ENCODE results near the gene ARF3. TPM values are rescaled to one million over a fixed set of nuclear protein-coding genes. Genes with fewer than 3 reads are reported as not detected.

Gene ARF3
- total and polyA plus RNA-seq, 2 of the 13 experiments (the other 11 are each of a cell fraction or from before 2014, with no cell fraction given) = 53.8 to 57.9 TPM

DNA sequence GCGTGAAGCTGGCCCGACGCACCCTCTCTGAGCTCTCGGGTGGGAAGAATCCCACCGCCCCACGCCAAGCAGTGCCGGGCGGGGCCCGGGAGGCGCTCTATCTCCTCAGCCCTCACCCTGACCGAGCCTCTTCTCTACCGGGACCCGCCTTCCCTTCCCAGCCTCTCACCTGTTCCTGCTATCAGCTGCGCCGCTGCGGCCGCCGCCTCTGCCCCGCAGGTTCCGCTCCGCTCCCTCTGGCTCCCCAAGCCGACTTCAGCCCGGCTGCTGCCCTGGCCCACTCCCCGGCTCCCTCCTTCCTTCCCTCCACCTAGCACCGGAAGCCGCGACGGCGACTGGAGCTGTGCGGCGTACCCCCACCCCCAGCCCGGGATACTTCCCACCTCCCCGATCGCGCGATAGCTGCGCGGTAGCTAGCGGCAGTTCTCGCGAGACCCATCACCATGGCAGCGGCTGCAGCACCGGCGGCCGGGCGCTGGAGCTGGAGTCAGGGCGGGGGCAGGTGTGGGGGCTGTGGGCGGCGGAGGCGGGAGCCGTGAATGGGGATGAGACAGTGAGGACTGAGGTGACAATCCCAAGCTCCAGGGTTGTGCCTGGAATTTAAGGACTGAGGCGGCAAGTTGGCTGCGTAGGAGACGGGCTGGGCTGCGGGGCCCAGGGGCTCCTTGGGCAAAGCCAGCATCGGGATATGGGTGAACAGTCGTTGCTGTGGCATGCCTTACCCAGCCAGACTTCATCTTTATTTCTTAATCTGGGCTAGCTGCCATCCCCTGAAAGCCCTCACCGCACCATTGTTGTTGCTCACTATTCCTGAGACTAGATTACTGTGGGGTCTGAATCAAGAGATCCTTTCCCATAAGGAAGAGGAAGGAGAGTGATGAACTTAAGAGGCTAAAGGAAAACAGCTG lies at the start of gene ARF3 (continued):
- TF ChIP-seq ZNF138 (CRISPR knock-in tag; IDR thresholded peaks at IDR 0.05; ENCODE audit: low read depth) (0 out of 2 replicates have a peak, but pooled peaks have one; percentile 4), ZBTB20 (CRISPR knock-in tag; IDR thresholded peaks at IDR 0.05; ENCODE audit: borderline replicate concordance, low read depth) (peak; percentile 56; the same call in 1 of the 2 replicates), SMAD1 (CRISPR knock-in tag; IDR thresholded peaks at IDR 0.05; ENCODE audit: borderline replicate concordance, low read depth) (0 out of 2 replicates have a peak, but pooled peaks have one; percentile 31), HDAC6 (IDR thresholded peaks at IDR 0.05; ENCODE audit: low read depth, low read length) (no peak), EEA1 (CRISPR knock-in tag; IDR thresholded peaks at IDR 0.05; ENCODE audit: borderline replicate concordance) (0 out of 2 replicates have a peak, but pooled peaks have one; percentile 43), ZFY (CRISPR knock-in tag; IDR thresholded peaks at IDR 0.05) (peak; percentile 63), PAWR (CRISPR knock-in tag; IDR thresholded peaks at IDR 0.05; ENCODE audit: borderline replicate concordance) (0 out of 2 replicates have a peak, but pooled peaks have one; percentile 82), ZNF460 (CRISPR knock-in tag; IDR thresholded peaks at IDR 0.05; ENCODE audit: borderline replicate concordance) (no peak)
- TF ChIP-seq, protein P1, sequence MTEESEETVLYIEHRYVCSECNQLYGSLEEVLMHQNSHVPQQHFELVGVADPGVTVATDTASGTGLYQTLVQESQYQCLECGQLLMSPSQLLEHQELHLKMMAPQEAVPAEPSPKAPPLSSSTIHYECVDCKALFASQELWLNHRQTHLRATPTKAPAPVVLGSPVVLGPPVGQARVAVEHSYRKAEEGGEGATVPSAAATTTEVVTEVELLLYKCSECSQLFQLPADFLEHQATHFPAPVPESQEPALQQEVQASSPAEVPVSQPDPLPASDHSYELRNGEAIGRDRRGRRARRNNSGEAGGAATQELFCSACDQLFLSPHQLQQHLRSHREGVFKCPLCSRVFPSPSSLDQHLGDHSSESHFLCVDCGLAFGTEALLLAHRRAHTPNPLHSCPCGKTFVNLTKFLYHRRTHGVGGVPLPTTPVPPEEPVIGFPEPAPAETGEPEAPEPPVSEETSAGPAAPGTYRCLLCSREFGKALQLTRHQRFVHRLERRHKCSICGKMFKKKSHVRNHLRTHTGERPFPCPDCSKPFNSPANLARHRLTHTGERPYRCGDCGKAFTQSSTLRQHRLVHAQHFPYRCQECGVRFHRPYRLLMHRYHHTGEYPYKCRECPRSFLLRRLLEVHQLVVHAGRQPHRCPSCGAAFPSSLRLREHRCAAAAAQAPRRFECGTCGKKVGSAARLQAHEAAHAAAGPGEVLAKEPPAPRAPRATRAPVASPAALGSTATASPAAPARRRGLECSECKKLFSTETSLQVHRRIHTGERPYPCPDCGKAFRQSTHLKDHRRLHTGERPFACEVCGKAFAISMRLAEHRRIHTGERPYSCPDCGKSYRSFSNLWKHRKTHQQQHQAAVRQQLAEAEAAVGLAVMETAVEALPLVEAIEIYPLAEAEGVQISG (CRISPR knock-in tag; IDR thresholded peaks at IDR 0.05) = peak; percentile 81
- TF ChIP-seq, protein P2, sequence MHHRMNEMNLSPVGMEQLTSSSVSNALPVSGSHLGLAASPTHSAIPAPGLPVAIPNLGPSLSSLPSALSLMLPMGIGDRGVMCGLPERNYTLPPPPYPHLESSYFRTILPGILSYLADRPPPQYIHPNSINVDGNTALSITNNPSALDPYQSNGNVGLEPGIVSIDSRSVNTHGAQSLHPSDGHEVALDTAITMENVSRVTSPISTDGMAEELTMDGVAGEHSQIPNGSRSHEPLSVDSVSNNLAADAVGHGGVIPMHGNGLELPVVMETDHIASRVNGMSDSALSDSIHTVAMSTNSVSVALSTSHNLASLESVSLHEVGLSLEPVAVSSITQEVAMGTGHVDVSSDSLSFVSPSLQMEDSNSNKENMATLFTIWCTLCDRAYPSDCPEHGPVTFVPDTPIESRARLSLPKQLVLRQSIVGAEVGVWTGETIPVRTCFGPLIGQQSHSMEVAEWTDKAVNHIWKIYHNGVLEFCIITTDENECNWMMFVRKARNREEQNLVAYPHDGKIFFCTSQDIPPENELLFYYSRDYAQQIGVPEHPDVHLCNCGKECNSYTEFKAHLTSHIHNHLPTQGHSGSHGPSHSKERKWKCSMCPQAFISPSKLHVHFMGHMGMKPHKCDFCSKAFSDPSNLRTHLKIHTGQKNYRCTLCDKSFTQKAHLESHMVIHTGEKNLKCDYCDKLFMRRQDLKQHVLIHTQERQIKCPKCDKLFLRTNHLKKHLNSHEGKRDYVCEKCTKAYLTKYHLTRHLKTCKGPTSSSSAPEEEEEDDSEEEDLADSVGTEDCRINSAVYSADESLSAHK (CRISPR knock-in tag; IDR thresholded peaks at IDR 0.05; ENCODE audit: borderline replicate concordance) = 0 out of 2 replicates have a peak, but pooled peaks have one; percentile 46
- TF ChIP-seq, protein P3, sequence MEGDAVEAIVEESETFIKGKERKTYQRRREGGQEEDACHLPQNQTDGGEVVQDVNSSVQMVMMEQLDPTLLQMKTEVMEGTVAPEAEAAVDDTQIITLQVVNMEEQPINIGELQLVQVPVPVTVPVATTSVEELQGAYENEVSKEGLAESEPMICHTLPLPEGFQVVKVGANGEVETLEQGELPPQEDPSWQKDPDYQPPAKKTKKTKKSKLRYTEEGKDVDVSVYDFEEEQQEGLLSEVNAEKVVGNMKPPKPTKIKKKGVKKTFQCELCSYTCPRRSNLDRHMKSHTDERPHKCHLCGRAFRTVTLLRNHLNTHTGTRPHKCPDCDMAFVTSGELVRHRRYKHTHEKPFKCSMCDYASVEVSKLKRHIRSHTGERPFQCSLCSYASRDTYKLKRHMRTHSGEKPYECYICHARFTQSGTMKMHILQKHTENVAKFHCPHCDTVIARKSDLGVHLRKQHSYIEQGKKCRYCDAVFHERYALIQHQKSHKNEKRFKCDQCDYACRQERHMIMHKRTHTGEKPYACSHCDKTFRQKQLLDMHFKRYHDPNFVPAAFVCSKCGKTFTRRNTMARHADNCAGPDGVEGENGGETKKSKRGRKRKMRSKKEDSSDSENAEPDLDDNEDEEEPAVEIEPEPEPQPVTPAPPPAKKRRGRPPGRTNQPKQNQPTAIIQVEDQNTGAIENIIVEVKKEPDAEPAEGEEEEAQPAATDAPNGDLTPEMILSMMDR (CRISPR knock-in tag; IDR thresholded peaks at IDR 0.05) = peak; percentile 7; the same call in 1 of the 2 replicates
- TF ChIP-seq, protein P4, sequence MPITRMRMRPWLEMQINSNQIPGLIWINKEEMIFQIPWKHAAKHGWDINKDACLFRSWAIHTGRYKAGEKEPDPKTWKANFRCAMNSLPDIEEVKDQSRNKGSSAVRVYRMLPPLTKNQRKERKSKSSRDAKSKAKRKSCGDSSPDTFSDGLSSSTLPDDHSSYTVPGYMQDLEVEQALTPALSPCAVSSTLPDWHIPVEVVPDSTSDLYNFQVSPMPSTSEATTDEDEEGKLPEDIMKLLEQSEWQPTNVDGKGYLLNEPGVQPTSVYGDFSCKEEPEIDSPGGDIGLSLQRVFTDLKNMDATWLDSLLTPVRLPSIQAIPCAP (CRISPR knock-in tag; IDR thresholded peaks at IDR 0.05; ENCODE audit: low read depth) = no peak
- TF ChIP-seq, protein P5, sequence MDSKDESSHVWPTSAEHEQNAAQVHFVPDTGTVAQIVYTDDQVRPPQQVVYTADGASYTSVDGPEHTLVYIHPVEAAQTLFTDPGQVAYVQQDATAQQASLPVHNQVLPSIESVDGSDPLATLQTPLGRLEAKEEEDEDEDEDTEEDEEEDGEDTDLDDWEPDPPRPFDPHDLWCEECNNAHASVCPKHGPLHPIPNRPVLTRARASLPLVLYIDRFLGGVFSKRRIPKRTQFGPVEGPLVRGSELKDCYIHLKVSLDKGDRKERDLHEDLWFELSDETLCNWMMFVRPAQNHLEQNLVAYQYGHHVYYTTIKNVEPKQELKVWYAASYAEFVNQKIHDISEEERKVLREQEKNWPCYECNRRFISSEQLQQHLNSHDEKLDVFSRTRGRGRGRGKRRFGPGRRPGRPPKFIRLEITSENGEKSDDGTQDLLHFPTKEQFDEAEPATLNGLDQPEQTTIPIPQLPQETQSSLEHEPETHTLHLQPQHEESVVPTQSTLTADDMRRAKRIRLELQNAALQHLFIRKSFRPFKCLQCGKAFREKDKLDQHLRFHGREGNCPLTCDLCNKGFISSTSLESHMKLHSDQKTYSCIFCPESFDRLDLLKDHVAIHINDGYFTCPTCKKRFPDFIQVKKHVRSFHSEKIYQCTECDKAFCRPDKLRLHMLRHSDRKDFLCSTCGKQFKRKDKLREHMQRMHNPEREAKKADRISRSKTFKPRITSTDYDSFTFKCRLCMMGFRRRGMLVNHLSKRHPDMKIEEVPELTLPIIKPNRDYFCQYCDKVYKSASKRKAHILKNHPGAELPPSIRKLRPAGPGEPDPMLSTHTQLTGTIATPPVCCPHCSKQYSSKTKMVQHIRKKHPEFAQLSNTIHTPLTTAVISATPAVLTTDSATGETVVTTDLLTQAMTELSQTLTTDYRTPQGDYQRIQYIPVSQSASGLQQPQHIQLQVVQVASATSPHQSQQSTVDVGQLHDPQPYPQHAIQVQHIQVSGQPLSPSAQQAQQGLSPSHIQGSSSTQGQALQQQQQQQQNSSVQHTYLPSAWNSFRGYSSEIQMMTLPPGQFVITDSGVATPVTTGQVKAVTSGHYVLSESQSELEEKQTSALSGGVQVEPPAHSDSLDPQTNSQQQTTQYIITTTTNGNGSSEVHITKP (CRISPR knock-in tag; IDR thresholded peaks at IDR 0.05; ENCODE audit: low read depth) = peak; percentile 52; the same call in 1 of the 2 replicates

Measured in HepG2 (cell line).